ENCODE results near the gene CAPN7.

GRCh38 chr3:15299036-15299435 is 93.0 kb downstream of the CAPN7 start:
- TF ChIP-seq CTCF (IDR thresholded peaks at IDR 0.05) (no peak), POLR2A (IDR thresholded peaks at IDR 0.05) (no peak)

Measured in body of pancreas (tissue), 4 donors.